Measurements from ENCODE around the gene ZNF791.
"Not testable (repeated sequence)": the region's sequence is repeated elsewhere in the genome, so short reads cannot be mapped to it uniquely, and the experiment has no call there.

Gene ZNF791

GRCh38 chr19:12610540-12611360 lies at the start of gene ZNF791, which contains the start of gene ZNF490:
Gene ZNF791, plus strand, starts transcription at chr19:12610920. Its CDS starts 160 bp downstream, at chr19:12611080.
Gene ZNF490, minus strand, starts transcription at chr19:12610813. Its CDS starts 133 bp downstream, at chr19:12610680.
- DNase-seq (ENCODE audit: low read depth), result peak; percentile 84

- peak; percentile 95 for DNase-seq (ENCODE audit: low read depth)
Observed at GRCh38 chr19:12564016-12564664, 46.6 kb upstream of the ZNF791 start.

- DNase-seq (ENCODE audit: low read depth), result not testable (repeated sequence)
Observed at GRCh38 chr19:12566380-12566779, 44.3 kb upstream of the ZNF791 start.

GRCh38 chr19:12567951-12568350 lies 42.8 kb upstream of the ZNF791 start:
- no peak for DNase-seq (ENCODE audit: low read depth)

- no peak for DNase-seq (ENCODE audit: low read depth)
Observed at GRCh38 chr19:12574036-12574435, 36.7 kb upstream of the ZNF791 start.

- DNase-seq (ENCODE audit: low read depth), result no peak
Observed at GRCh38 chr19:12578641-12579040, 32.1 kb upstream of the ZNF791 start.

GRCh38 chr19:12580180-12580694 lies 30.5 kb upstream of the ZNF791 start:
- DNase-seq (ENCODE audit: low read depth), result no peak

- no peak for DNase-seq (ENCODE audit: low read depth)
Observed at GRCh38 chr19:12581100-12581499, 29.6 kb upstream of the ZNF791 start.

GRCh38 chr19:12596485-12596884 lies 14.2 kb upstream of the ZNF791 start:
- DNase-seq (ENCODE audit: low read depth), result no peak

GRCh38 chr19:12596927-12597548 lies 13.7 kb upstream of the ZNF791 start:
- DNase-seq (ENCODE audit: low read depth), result no peak

- DNase-seq (ENCODE audit: low read depth), result no peak
Observed at GRCh38 chr19:12597594-12597993, 13.1 kb upstream of the ZNF791 start.

- no peak for DNase-seq (ENCODE audit: low read depth)
Observed at GRCh38 chr19:12603714-12604113, 7.0 kb upstream of the ZNF791 start.

GRCh38 chr19:12606796-12607195 lies 3.9 kb upstream of the ZNF791 start:
- DNase-seq (ENCODE audit: low read depth), result no peak

- DNase-seq (ENCODE audit: low read depth), result no peak
Observed at GRCh38 chr19:12607631-12608030, 3.1 kb upstream of the ZNF791 start.

GRCh38 chr19:12611361-12611699 lies 610 bp downstream of the ZNF791 start:
- no peak for DNase-seq (ENCODE audit: low read depth)

- DNase-seq (ENCODE audit: low read depth), result no peak
Observed at GRCh38 chr19:12617646-12618045, 6.9 kb downstream of the ZNF791 start.

GRCh38 chr19:12621253-12622024 lies 10.7 kb downstream of the ZNF791 start:
- not testable (repeated sequence) for DNase-seq (ENCODE audit: low read depth)

- DNase-seq (ENCODE audit: low read depth), result no peak
Observed at GRCh38 chr19:12623361-12624031, 12.8 kb downstream of the ZNF791 start.

GRCh38 chr19:12626958-12627357 lies 16.2 kb downstream of the ZNF791 start:
- no peak for DNase-seq (ENCODE audit: low read depth)

- no peak for DNase-seq (ENCODE audit: low read depth)
Observed at GRCh38 chr19:12628040-12629022, 17.6 kb downstream of the ZNF791 start.
